Measurements from ENCODE around the gene MAML2. TPM values are rescaled to one million over a fixed set of nuclear protein-coding genes. Genes with fewer than 3 reads are reported as not detected.
"Not testable (repeated sequence)": the region's sequence is repeated elsewhere in the genome, so short reads cannot be mapped to it uniquely, and the experiment has no call there.

MAML2 gene
- total RNA-seq, 1 donor = 20.1 TPM

DNA sequence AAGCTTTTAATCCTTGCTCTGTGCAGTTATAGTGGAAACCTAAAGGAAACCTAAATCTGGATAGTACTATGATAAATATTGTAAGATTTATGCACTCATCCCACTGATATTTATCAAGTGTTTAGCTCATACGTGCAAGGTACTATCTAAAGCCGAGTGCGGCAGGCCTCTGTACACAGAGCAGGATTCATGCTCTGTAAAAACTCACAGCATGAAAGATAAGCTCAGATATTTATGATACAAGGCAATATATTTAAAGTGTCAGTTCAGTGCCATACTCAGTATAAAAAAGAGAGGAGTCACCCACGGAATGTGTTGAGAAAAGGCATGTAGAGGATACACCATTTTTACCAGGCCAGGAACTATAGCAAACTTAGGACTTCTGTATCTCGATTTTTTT is 66.2 kb downstream of the MAML2 start:
- no peak overlapping the region for H3K4me3 ChIP-seq (ENCODE audit: low read depth, low read length)
- no peak for DNase-seq (ENCODE audit: low read depth)
- TF ChIP-seq, protein P1, sequence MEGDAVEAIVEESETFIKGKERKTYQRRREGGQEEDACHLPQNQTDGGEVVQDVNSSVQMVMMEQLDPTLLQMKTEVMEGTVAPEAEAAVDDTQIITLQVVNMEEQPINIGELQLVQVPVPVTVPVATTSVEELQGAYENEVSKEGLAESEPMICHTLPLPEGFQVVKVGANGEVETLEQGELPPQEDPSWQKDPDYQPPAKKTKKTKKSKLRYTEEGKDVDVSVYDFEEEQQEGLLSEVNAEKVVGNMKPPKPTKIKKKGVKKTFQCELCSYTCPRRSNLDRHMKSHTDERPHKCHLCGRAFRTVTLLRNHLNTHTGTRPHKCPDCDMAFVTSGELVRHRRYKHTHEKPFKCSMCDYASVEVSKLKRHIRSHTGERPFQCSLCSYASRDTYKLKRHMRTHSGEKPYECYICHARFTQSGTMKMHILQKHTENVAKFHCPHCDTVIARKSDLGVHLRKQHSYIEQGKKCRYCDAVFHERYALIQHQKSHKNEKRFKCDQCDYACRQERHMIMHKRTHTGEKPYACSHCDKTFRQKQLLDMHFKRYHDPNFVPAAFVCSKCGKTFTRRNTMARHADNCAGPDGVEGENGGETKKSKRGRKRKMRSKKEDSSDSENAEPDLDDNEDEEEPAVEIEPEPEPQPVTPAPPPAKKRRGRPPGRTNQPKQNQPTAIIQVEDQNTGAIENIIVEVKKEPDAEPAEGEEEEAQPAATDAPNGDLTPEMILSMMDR (IDR thresholded peaks at IDR 0.05; ENCODE audit: insufficient read depth, low read length) = no peak

DNA sequence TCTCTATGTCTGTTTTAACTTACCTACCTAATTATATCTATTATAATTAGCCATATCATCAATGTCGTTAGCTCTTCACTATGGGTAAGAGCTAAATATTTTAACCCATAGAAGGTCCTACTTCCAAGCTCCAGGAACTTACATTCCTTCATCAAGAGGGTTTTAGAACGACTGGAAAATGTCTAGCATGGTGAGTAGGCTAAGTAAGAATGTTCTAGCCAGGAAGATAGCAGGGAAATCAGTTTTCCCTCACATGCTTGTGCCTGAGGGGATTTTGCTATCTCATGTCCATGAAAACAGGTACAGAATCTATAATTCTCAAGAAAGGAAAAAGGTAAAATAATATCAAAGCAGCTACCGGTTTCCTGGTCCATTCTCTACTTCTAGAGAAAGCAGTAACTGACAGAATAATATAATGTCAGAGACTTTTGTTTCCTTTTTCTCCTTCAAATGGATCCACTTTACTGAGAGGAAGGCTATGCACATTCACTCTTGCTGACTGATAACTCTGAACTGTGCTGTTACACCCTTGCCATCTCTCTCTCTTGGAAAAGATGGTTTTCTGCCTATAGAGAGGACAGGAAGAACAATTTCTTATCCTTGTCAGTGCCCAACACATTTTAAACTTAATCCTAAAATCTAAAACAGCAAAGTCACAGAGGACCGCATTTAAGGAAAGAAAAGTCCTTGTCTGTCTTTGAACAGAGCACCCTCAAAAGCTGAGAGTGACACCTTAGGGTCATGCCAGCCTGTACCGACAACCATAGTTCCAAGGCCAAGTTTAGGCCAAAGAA is 67.0 kb downstream of the MAML2 start:
- TF ChIP-seq, protein P1 (IDR thresholded peaks at IDR 0.05; ENCODE audit: insufficient read depth, low read length) = no peak
- H3K4me3 ChIP-seq (ENCODE audit: low read depth, low read length) = no peak overlapping the region
- DNase-seq (ENCODE audit: low read depth) = peak; percentile 47

DNA sequence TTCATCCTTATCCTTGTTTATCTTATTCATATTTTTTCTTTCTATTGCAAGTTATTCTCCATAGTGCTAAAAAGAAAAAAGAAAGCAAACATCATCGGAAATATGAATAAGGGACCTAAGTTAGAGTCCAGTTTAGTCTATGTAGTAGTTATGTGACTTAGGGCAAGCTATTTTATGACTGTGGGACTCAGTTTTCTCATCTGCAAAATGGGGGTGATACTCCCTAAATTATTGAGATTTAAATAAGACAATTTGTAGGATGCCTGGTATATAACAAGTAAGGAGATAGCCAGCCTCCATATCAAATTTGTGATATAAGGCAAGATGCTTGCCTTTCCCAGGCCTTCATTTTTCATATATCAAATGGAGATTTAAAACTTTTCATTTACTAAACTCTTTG is 69.5 kb downstream of the MAML2 start:
- TF ChIP-seq, protein P1 (IDR thresholded peaks at IDR 0.05; ENCODE audit: insufficient read depth, low read length) = no peak
- H3K4me3 ChIP-seq (ENCODE audit: low read depth, low read length) = no peak overlapping the region
- no peak for DNase-seq (ENCODE audit: low read depth)

DNA sequence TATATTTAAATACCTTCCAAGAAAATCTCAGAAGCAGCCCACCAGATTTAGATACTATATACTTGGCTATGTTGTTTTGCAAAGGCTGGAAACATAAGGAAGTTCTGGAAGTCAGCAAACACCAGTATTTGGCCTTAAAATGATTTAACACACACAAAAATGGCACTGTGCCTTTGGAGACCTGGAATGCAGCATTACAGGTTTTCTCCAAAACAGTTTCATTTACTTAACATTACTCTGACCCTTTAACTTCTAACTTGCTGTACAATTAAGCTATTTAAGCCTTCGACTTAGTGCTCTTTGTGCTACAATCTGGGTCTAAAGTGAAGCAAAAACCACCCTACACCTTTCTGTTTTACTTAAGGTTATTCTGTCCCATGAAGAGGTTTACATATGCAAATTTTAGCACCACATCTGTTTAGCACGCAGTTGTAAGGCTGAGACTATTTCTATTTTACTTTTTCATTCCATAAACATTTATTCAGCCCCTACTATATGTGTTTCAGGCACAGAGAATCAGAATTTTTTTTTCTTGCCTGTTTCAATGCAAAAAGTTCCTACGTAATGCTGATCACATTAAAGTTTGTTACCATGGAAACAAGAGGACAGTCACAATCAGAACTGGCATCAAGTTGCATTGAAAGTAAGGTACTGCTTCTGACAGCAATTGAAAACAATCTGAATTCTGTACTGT is 70.3 kb downstream of the MAML2 start:
- no peak overlapping the region for H3K4me3 ChIP-seq (ENCODE audit: low read depth, low read length)
- TF ChIP-seq, protein P1 (IDR thresholded peaks at IDR 0.05; ENCODE audit: insufficient read depth, low read length) = no peak
- peak; percentile 45 for DNase-seq (ENCODE audit: low read depth)

DNA sequence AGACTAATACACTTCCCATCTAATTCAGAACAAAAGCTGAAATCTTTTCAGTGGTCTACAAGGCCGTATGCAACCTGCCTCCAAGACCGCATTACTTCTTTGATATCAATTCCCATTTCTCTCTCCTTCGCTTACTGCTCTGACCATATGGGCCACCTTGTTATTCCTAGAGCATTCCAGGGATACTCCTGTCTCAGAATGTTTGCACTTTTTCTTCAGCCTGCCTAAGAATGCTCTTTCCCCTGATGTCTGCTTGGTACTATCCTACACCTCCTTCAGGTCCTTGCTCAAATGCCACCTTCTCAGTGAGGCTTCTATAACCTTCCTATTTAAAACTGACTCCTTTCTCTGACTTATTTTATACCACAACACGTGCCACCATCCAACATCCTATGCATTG is 71.2 kb downstream of the MAML2 start:
- no peak for DNase-seq (ENCODE audit: low read depth)
- TF ChIP-seq, protein P1 (IDR thresholded peaks at IDR 0.05; ENCODE audit: insufficient read depth, low read length) = no peak
- H3K4me3 ChIP-seq (ENCODE audit: low read depth, low read length) = no peak overlapping the region

DNA sequence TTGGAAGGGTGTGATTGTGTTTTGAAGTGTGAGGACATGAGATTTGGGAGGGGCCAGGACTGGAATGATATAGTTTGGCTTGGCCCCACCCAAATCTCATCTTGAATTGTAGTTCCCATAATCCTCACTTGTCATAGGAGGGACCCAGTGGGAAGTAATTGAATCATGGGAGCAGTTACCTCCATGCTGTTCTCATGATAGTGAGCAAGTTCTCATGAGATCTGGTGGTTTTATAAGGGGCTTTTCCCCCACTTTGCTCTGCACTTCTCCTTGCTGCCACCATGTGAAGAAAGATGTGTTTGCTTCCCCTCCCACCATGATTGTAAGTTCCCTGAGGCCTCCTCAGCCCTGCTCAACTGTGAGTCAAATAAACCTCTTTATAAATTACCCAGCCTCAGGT is 71.6 kb downstream of the MAML2 start:
- H3K4me3 ChIP-seq (ENCODE audit: low read depth, low read length); DNase-seq (ENCODE audit: low read depth): not testable (repeated sequence)

DNA sequence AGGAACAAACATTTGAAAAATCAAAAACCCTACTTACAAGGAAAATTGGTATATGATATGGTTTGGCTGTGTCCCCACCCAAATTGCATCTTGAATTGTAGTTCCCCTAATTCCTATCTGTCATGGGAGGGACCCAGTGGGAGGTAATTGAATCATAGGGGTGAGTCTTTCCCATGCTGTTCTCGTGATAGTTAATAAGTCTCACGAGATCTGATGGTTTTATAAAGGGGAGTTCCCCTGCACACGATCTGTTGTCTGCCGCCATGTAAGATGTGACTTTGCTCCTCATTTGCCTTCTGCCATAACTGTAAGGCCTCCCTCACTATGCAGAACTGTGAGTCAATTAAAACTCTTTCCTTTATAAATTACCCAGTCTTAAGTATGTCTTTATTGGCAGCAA is 74.5 kb downstream of the MAML2 start:
- H3K4me3 ChIP-seq (ENCODE audit: low read depth, low read length); DNase-seq (ENCODE audit: low read depth): not testable (repeated sequence)

Data from fibroblast of the aortic adventitia (primary cell).